AG09309 (cell line): Measurements from ENCODE around the gene OLIG1.

Source experiments
- DNase-seq: peaks from one replicate; pipeline ENCODE4 v3.0.0-alpha.2; 2010; ENCODE audit warnings: low read depth
- H3K4me3 ChIP-seq: 2 replicates; pipeline ENCODE4 v1.5.1; 2011; ENCODE audit warnings: mild to moderate bottlenecking, low read depth, low read length, moderate library complexity; ENCODE audit not compliant: control insufficient read depth
- TF ChIP-seq, protein P1 (sequence below): IDR thresholded peaks from 2 replicates; pipeline ENCODE4 v1.5.1; 2011; ENCODE audit warnings: mild to moderate bottlenecking, low read depth, low read length, inconsistent platforms; ENCODE audit not compliant: insufficient read depth, control insufficient read depth; ENCODE audit errors: missing control alignments

Gene OLIG1

DNA sequence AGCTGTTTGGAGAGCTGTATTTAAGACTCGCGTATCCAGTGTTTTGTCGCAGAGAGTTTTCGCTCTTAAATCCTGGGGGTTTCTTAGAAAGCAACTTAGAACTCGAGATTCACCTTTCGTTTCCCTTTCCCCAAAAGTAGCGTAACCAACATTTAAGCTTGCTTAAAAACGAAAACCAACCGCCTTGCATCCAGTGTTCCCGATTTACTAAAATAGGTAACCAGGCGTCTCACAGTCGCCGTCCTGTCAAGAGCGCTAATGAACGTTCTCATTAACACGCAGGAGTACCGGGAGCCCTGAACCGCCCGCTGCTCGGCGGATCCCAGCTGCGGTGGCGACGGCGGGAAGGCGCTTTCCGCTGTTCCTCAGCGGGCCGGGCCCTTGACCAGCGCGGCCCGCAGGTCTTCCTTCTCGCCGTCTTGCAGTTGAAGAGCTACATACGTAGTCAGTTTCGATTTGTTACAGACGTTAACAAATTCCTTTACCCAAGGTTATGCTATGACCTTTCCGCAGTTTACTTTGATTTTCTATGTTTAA lies 1.9 kb downstream of the OLIG1 start:
- no peak overlapping the region for H3K4me3 ChIP-seq
- TF ChIP-seq, protein P1, sequence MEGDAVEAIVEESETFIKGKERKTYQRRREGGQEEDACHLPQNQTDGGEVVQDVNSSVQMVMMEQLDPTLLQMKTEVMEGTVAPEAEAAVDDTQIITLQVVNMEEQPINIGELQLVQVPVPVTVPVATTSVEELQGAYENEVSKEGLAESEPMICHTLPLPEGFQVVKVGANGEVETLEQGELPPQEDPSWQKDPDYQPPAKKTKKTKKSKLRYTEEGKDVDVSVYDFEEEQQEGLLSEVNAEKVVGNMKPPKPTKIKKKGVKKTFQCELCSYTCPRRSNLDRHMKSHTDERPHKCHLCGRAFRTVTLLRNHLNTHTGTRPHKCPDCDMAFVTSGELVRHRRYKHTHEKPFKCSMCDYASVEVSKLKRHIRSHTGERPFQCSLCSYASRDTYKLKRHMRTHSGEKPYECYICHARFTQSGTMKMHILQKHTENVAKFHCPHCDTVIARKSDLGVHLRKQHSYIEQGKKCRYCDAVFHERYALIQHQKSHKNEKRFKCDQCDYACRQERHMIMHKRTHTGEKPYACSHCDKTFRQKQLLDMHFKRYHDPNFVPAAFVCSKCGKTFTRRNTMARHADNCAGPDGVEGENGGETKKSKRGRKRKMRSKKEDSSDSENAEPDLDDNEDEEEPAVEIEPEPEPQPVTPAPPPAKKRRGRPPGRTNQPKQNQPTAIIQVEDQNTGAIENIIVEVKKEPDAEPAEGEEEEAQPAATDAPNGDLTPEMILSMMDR, result no peak
- DNase-seq, result no peak

DNA sequence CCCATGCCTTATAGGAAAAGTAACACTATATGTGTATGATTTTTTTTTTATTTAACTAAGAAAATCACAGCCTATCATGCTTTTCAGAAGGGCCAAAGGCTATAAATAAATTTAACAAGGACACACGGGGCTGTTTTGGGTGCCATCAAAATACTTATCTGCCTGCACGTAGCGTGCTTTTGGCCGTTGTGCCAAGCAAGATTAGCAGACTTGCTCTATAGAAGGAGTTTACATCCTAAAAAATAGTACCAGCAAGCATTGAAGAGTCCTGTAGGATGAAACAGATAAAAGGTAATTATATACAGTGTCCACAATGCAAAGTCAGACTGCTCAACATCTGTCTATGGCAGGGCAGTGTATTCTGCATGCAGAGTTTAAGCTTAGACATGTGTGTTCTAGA lies 3.7 kb downstream of the OLIG1 start:
- no peak for DNase-seq
- no peak overlapping the region for H3K4me3 ChIP-seq
- TF ChIP-seq, protein P1, result no peak

DNA sequence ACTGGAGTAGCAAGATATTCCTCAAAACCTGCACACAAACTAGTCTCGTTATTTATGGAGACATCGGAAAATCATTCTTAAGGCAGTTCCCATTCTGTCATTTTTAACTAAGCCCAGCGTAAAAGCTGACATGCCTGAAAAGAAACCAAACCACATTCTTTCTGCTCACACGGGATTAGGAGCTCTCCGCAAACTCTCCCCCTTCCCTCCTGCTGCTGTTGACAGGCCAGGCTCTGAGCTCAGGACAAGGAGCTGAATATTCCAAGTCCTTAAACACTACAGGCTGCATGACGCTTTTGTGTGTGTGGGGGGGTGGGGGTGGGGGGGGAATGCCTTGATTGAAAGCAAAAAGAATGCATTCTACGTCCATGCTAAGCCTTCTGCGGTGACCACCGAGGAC lies 5.2 kb downstream of the OLIG1 start:
- no peak for DNase-seq
- TF ChIP-seq, protein P1, result no peak
- H3K4me3 ChIP-seq, result no peak overlapping the region

DNA sequence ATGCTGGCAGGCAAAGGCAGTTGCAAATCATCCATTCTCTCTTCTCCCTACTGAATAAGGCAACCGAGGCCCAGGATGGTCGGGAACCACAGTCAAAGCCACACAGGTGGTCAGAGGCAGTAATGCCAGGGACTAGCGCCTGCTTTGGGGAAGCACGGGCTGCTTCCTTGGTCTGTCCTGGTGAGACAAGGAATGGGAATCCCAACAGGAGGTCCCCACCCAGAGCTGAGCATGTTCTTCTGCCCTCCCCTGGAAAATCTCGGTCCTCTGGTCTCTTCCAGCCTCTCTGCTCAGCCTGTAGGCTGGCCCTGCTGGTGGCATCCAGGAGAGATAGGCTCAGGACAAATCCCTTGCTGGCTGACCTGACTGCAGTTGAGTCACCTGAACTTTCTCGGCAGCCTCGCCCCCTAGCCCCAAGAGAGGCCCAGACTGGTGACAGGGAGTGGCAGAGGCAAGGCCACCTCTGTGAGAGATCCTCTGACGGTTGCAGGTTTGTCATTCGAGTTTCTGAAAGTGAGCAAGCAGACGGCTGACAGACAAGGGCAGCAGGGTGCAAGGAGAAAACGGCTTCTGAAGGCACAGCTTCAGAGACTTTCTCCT lies 5.8 kb downstream of the OLIG1 start:
- H3K4me3 ChIP-seq, result no peak overlapping the region

DNA sequence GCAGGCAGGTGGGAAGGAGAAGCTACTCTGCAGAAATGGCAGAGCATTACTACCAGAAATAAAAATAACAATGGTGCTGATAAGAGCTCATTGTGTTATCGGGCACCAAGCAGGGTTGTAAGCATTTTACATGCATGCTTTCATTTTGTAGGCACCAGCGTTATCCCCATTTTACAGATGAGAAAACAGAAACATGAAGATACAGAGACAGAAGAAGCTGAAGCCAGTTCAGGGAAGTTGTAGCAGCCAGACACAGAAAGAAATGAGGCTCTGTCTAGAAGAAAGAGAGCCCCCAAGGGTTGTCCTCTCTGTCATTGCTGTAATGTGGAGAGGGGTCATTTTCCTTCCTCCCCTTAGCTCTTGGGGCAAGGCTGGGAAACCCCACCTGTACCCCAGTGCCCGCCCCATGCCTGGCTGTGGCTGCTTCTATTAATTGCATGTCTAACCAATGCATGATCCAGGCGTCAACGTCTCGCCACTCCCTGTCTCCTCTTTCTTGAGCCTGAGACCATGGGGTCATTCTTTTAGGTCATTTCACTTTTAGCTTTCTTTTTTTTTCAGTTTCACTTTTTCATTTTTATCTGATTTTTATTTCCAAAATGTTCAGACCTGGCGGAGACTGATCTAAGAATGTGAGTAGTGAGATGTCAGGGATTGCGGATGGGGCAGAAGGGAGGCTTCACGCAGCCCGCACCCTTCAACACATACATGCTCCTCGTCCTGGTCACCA lies 6.8 kb downstream of the OLIG1 start:
- TF ChIP-seq, protein P1, result no peak
- DNase-seq, result no peak
- H3K4me3 ChIP-seq, result no peak overlapping the region

More for the DNA sequence above, 5.8 kb downstream of the OLIG1 start:
- TF ChIP-seq, protein P1, result no peak
- DNase-seq, result no peak

DNA sequence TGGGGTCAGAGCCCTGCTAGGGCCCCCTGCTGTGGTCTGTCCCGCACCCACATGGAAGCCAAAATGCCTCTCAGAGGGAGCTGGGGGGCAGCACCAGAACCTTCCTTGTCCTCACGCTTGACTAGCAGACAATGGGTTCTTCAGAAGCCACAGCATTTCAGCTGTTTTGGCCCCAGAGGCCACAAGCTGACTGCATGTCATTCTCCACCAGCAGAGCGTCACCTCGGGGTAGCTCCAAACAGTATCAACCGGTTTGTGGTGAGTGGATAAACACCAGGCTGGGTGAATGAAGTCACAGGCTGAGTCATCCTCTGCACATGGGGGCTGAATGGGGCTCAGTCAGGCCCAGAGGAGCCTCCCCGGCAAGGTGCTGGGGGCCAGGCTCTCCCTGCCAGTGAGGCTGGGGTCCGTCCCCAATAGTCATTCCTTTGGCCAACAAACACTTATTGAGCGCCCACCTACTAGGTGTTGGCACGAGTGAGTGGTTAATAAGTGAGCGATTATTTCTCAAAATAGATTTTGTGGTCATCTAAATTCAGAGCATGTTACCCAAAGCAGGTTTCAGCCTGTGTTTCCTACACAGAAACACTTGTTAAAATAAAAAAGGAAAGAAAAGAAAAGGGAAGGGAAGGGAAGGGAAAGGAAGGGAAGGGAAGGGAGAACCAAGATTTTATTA lies 9.1 kb downstream of the OLIG1 start:
- DNase-seq, result no peak

More for the DNA sequence above, 9.1 kb downstream of the OLIG1 start:
- TF ChIP-seq, protein P1, result no peak
- H3K4me3 ChIP-seq, result no peak overlapping the region
